Parathyroid adenoma (tissue), 2 donors: Measurements from ENCODE around the gene EMX1.

Experiments used
- H2AFZ ChIP-seq: fragments of 300-600 bp; sonication (generic); one replicate; pipeline ENCODE4 v1.7.0; 2017; ENCODE audit warnings: antibody characterized with exemption, mild to moderate bottlenecking
- H3K27ac ChIP-seq: fragments of 300-600 bp; sonication (generic); one replicate; pipeline ENCODE4 v1.7.0; 2017
- H3K27me3 ChIP-seq: fragments of 300-600 bp; sonication (generic); one replicate; pipeline ENCODE4 v1.7.0; 2017; ENCODE audit warnings: low read length; ENCODE audit not compliant: control insufficient read depth, insufficient read depth
- H3K36me3 ChIP-seq: fragments of 300-600 bp; sonication (generic); one replicate; pipeline ENCODE4 v1.7.0; 2017; ENCODE audit warnings: low read length; ENCODE audit not compliant: control insufficient read depth, insufficient read depth
- H3K4me1 ChIP-seq: fragments of 300-600 bp; sonication (generic); one replicate; pipeline ENCODE4 v1.7.0; 2017; ENCODE audit warnings: control low read depth
- H3K4me2 ChIP-seq: fragments of 300-600 bp; sonication (generic); one replicate; pipeline ENCODE4 v1.7.0; 2017; ENCODE audit warnings: low read length
- H3K4me3 ChIP-seq: fragments of 300-600 bp; sonication (generic); one replicate; pipeline ENCODE4 v1.7.0; 2017; ENCODE audit warnings: low read depth, low read length
- H3K79me2 ChIP-seq: fragments of 300-600 bp; sonication (generic); one replicate; pipeline ENCODE4 v1.7.0; 2017; ENCODE audit warnings: control low read depth
- H3K9ac ChIP-seq: fragments of 300-600 bp; sonication (generic); one replicate; pipeline ENCODE4 v1.7.0; 2017; ENCODE audit warnings: mild to moderate bottlenecking
- H3K9me3 ChIP-seq: fragments of 300-600 bp; sonication (generic); one replicate; pipeline ENCODE4 v1.7.0; 2017; ENCODE audit warnings: low read length; ENCODE audit not compliant: control insufficient read depth
- TF ChIP-seq, protein P1 (sequence below): fragments of 300-600 bp; sonication (generic); IDR thresholded peaks from one replicate; pipeline ENCODE4 v1.7.0; 2017; ENCODE audit warnings: antibody characterized with exemption, mild to moderate bottlenecking
- donor health status: primary hyperparathyroidism.

Gene EMX1

DNA sequence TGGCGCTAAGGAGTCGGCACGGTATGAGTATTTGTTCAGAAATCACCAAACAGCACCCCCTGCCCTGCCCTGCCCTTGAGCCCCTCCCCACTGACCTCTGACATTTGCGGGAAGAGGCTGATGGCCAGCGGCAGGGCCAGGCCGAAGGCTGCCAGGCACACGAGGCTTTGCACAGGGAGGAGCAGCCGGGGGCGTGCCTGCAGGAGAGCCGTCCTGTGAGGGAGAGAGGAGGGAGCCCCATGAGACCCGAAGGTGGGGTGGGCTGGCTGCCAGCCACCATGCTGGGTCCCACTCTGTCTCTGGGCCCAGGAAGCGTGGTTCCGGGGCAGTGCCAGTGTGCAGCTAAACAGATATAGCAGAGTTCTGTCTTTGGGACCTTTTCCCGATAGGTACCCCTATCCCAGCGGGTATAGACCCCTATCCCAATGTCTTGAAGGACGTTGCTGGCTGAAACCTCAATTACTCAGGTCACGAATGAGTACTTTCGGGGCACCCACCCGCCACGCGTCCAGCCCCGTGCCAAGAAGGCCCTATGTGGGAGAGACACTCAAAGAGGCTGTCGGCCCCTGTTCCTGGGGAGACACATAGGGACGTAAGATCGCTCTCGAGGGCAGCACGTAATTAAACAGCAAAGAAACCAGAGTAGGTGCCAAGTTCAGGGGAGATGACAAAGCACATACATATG, 43.9 kb downstream of the EMX1 start:
- no peaks in the 10 kb centered on the region for H3K4me1 ChIP-seq
- no peak overlapping the region for H3K4me3 ChIP-seq

DNA sequence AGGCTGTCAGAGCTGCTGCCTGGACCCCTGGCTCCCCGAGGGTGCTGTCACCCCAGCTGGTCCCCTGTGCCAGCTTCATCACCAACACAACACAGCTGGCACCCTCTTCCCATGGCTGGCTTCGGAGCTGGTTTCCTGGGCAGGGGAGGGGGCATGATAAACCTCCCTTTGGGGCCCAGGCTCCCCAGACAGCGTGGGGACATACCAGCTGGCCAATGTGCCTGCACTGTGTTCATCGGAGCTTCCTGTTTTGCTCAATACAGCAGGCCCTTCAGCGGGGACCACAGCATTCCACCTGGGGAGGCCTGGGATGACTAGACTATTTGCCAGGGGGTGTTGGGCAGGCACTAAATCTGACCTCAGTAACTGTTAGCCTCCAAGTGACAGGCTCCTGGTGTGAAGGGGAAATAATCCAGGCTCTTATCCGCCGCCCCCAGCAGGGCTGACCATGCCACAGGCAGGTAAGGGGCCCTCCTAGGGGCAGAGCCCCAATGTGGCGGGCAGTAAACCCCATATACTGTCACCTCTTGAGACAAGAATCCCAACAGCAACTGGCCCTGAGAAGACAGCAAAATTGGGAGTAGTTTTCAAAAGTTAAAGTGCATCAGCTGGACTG, 44.6 kb downstream of the EMX1 start:
- H3K79me2 ChIP-seq = no peaks in the 10 kb centered on the region
- no peak overlapping the region for H3K9ac ChIP-seq
- H3K27ac ChIP-seq = no peak overlapping the region
- H3K4me2 ChIP-seq = no peak overlapping the region
- no peaks in the 10 kb centered on the region for H3K4me1 ChIP-seq
- H2AFZ ChIP-seq = no peak overlapping the region
- H3K9me3 ChIP-seq = no peaks in the 10 kb centered on the region
- no peak overlapping the region for H3K4me3 ChIP-seq
- TF ChIP-seq, protein P1, sequence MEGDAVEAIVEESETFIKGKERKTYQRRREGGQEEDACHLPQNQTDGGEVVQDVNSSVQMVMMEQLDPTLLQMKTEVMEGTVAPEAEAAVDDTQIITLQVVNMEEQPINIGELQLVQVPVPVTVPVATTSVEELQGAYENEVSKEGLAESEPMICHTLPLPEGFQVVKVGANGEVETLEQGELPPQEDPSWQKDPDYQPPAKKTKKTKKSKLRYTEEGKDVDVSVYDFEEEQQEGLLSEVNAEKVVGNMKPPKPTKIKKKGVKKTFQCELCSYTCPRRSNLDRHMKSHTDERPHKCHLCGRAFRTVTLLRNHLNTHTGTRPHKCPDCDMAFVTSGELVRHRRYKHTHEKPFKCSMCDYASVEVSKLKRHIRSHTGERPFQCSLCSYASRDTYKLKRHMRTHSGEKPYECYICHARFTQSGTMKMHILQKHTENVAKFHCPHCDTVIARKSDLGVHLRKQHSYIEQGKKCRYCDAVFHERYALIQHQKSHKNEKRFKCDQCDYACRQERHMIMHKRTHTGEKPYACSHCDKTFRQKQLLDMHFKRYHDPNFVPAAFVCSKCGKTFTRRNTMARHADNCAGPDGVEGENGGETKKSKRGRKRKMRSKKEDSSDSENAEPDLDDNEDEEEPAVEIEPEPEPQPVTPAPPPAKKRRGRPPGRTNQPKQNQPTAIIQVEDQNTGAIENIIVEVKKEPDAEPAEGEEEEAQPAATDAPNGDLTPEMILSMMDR = no peak
- no peaks in the 10 kb centered on the region for H3K36me3 ChIP-seq
- no peaks in the 10 kb centered on the region for H3K27me3 ChIP-seq

More for the DNA sequence above, 43.9 kb downstream of the EMX1 start:
- no peak overlapping the region for H2AFZ ChIP-seq
- no peaks in the 10 kb centered on the region for H3K79me2 ChIP-seq
- H3K4me2 ChIP-seq = no peak overlapping the region
- H3K36me3 ChIP-seq = no peaks in the 10 kb centered on the region
- TF ChIP-seq, protein P1 = no peak
- H3K9me3 ChIP-seq = no peaks in the 10 kb centered on the region
- no peaks in the 10 kb centered on the region for H3K27me3 ChIP-seq
- no peak overlapping the region for H3K27ac ChIP-seq
- H3K9ac ChIP-seq = no peak overlapping the region

DNA sequence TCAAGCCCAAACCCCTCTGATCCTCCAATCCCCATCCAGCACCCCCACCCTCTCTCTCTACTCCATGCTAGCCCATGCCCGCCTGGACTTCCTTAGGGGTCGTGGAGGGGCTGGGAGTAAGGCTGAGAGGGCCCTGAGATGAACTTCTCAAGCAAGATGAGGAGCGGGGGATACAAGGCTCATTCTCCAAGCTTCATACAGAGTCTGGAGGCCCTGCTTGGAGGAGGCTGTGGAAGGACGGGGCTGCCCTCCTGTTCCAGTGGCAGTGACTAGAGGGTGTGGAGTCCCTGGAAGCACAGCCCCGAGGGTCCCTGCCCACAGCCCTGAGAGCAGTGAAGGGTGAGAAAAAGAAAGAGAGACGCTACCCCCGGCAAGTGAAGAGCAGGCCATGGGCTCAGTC, 45.6 kb downstream of the EMX1 start:
- Histone ChIP-seq H3K36me3 (no peaks in the 10 kb centered on the region), H3K27me3 (no peaks in the 10 kb centered on the region), H3K9me3 (no peaks in the 10 kb centered on the region), H3K27ac (no peak overlapping the region), H3K4me3 (no peak overlapping the region), H3K4me2 (no peak overlapping the region), H3K9ac (no peak overlapping the region), H2AFZ (no peak overlapping the region), H3K4me1 (no peaks in the 10 kb centered on the region), H3K79me2 (no peaks in the 10 kb centered on the region)
- TF ChIP-seq, protein P1 = no peak

DNA sequence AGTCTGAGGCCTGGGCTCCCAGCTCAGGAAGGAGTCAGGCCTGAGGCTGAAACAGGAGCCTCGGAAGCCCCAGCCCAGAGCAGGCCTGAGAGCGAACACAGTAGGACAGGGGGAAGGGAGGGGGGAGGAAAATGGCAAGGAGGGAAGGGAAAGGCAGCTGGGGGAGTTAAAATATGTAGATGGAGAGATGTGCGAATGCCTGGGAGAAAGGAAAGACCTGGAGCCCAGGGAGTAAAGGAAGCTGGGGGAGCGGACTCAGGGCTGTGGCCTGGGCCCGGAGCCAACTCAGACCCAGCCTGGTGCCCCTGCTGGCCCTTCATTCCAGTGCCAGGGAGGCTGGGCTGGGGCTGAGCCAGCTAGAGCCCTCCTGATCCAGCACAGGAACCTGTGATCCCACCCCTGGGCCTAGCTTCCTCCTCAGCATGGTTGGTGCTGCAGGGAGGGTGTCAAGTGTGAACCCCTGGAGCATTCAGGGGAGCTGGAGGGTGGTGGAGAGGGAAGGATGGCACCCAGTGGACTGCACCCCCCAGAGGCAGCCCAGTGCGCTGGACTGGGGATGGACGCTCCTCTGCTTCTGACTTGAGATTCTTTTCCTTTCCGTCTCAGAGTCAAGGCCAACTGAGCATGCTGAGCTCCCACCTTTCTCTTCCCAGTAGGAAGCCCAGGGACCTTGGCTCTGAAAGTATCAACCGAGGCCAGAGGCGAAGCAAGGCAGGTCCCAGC, 46.3 kb downstream of the EMX1 start:
- Histone ChIP-seq H3K4me2 (no peak overlapping the region), H3K9ac (no peak overlapping the region), H3K9me3 (no peaks in the 10 kb centered on the region), H3K27me3 (no peaks in the 10 kb centered on the region), H3K79me2 (no peaks in the 10 kb centered on the region), H3K4me1 (no peaks in the 10 kb centered on the region), H2AFZ (no peak overlapping the region), H3K27ac (no peak overlapping the region), H3K4me3 (no peak overlapping the region), H3K36me3 (no peaks in the 10 kb centered on the region)
- TF ChIP-seq, protein P1 = no peak
